K562 (cell line): ENCODE results near the gene OR5T3. TPM values are rescaled to one million over a fixed set of nuclear protein-coding genes. Genes with fewer than 3 reads are reported as not detected.

Source experiments
- ATAC-seq: fragments of 200-7000 bp; cut with Tn5 transposase; 3 replicates; pipeline ENCODE4 v1.9.1; 2020; ENCODE audit warnings: moderate library complexity
- BruUV-seq: library from RNA; stranded (reverse); fragments of 400-500 nt; replicated peaks from 2 replicates; lab custom pipeline; 2021; lab: Mats Ljungman, UMichigan
- CTCF ChIA-PET: fragments of 300-600 bp; formaldehyde crosslinking; extraction: SDS; loops from one replicate; lab custom pipeline; 2021; ENCODE audit warnings: low intra/inter-chr PET ratio; lab: Yijun Ruan, JAX
- POLR2A ChIA-PET: fragments of 300-600, 350-650 bp; sonication (Branson Sonifier 250); formaldehyde crosslinking; extraction: SDS; loops from one replicate; lab custom pipeline; 2021; ENCODE audit warnings: antibody characterized with exemption, inconsistent platforms; lab: Yijun Ruan, JAX
- DNase-seq, 4 experiments: peaks; one replicate each; pipeline versions ENCODE4 v3.0.0 to v3.0.0-alpha.2; 2011 to 2018; ENCODE audit warnings: low spot score in 3 of 4, mixed read lengths in 3 of 4; ENCODE audit errors: extremely low read depth in 1 of 4
- FAIRE-seq: peaks from 2 replicates; lab custom pipeline; 2011; peaks lifted over from hg19 to GRCh38; lab: Jason Lieb, UNC
- H2AFZ ChIP-seq: 2 replicates; pipeline ENCODE4 v1.6.0; 2011; ENCODE audit warnings: low read depth, low read length, control low read depth, inconsistent platforms
- H3K27ac ChIP-seq: fragments of 200-600 bp; 3 replicates; pipeline ENCODE4 v1.8.0; 2011; ENCODE audit warnings: low read depth, mild to moderate bottlenecking, control low read depth, inconsistent platforms, low read length, moderate library complexity, mixed read lengths; ENCODE audit errors: extremely low read depth
- H3K27me3 ChIP-seq, 2 experiments: fragments of 300-600 bp in 1 of 2; 2 replicates in 1 of 2; 3 replicates in 1 of 2; pipeline versions ENCODE4 v1.6.0 to v1.8.0; 2011; ENCODE audit warnings: inconsistent platforms in 2 of 2, low read length in 2 of 2, mild to moderate bottlenecking in 1 of 2, mixed read lengths in 1 of 2, moderate library complexity in 1 of 2; ENCODE audit not compliant: control insufficient read depth in 2 of 2, insufficient read depth in 2 of 2
- H3K36me3 ChIP-seq: fragments of 300-600 bp; 3 replicates; pipeline ENCODE4 v1.8.0; 2011; ENCODE audit warnings: mild to moderate bottlenecking, low read length, inconsistent platforms; ENCODE audit not compliant: control insufficient read depth, insufficient read depth
- H3K4me1 ChIP-seq, 2 experiments: fragments of 200-600 bp in 1 of 2; replicated peaks in 1 of 2; 2 replicates in 1 of 2; 3 replicates in 1 of 2; pipeline versions ENCODE4 v1.5.1 to v1.8.0; 2011; ENCODE audit warnings: inconsistent platforms in 2 of 2, low read length in 2 of 2, mild to moderate bottlenecking in 1 of 2, mixed read lengths in 1 of 2, moderate library complexity in 1 of 2; ENCODE audit not compliant: control insufficient read depth in 2 of 2, insufficient read depth in 2 of 2
- H3K4me2 ChIP-seq: 2 replicates; pipeline ENCODE4 v1.6.1; 2011; ENCODE audit warnings: low read length, control low read depth, inconsistent platforms, mixed read lengths; ENCODE audit not compliant: insufficient read depth
- H3K4me3 ChIP-seq: fragments of 200-600 bp; sonication (generic), shearing (Covaris generic); 2 replicates; pipeline ENCODE4 v1.5.1; 2016; ENCODE audit warnings: control low read depth, inconsistent platforms
- H3K79me2 ChIP-seq: fragments of 200-600 bp; 3 replicates; pipeline ENCODE4 v1.8.0; 2011; ENCODE audit warnings: low read length, inconsistent platforms; ENCODE audit not compliant: control insufficient read depth, insufficient read depth
- H3K9ac ChIP-seq, 2 experiments: 2 replicates each; pipeline versions ENCODE4 v1.6.0 to v1.6.1; 2011; ENCODE audit warnings: low read depth in 2 of 2, low read length in 2 of 2, control low read depth in 1 of 2, inconsistent platforms in 1 of 2, mild to moderate bottlenecking in 1 of 2, mixed read lengths in 1 of 2; ENCODE audit not compliant: insufficient read depth in 1 of 2
- H3K9me1 ChIP-seq: one replicate; pipeline ENCODE4 v1.6.0; 2011; ENCODE audit warnings: inconsistent platforms, mild to moderate bottlenecking, low read length, moderate library complexity; ENCODE audit not compliant: control insufficient read depth, insufficient read depth
- H3K9me3 ChIP-seq: replicated peaks from 2 replicates; pipeline ENCODE4 v1.5.1; 2011; ENCODE audit warnings: low read depth, low read length, inconsistent platforms; ENCODE audit not compliant: control insufficient read depth, insufficient read depth
- H4K20me1 ChIP-seq: replicated peaks from 2 replicates; pipeline ENCODE4 v1.6.1; 2011; ENCODE audit warnings: low read length, inconsistent platforms, mixed read lengths; ENCODE audit not compliant: control insufficient read depth, insufficient read depth
- BRD4 ChIP-seq: fragments of 200-600 bp; sonication (generic); IDR thresholded peaks from 2 replicates; pipeline ENCODE4 v1.6.1; 2017; ENCODE audit warnings: inconsistent platforms
- GABPB2 ChIP-seq: fragments of 250-450 bp; sonication (Bioruptor Pico); conservative IDR thresholded peaks from 2 replicates; pipeline ENCODE4 v1.5.1; 2021; ENCODE audit warnings: mild to moderate bottlenecking
- GTF2A2 ChIP-seq: IDR thresholded peaks from 2 replicates; pipeline ENCODE4 v1.6.1; 2016; ENCODE audit warnings: mild to moderate bottlenecking, missing genetic modification characterization, missing compliant biosample characterization
- JUND ChIP-seq, 2 experiments: IDR thresholded peaks; 2 replicates in 1 of 2; 3 replicates in 1 of 2; pipeline ENCODE4 v1.6.1; 2011; ENCODE audit warnings: borderline replicate concordance in 2 of 2, low read depth in 2 of 2, low read length in 2 of 2, improper control_type of control experiment in 1 of 2, missing biosample characterization in 1 of 2, missing genetic modification characterization in 1 of 2, missing genetic modification reagents in 1 of 2
- NFIX ChIP-seq: fragments of 250-450 bp; sonication (Bioruptor Pico); IDR thresholded peaks from 2 replicates; pipeline ENCODE4 v1.4.0; 2020; ENCODE audit warnings: low read depth, mild to moderate bottlenecking, moderate library complexity
- POLR2A ChIP-seq: fragments of 450-650 bp; conservative IDR thresholded peaks from 2 replicates; pipeline ENCODE4 v1.6.1; 2016
- TBP ChIP-seq: optimal IDR thresholded peaks from 2 replicates; pipeline ENCODE3; 2011; ENCODE audit warnings: low read depth, low read length, improper control_type of control experiment
- U2AF1 ChIP-seq: fragments of 200-400 bp; formaldehyde crosslinking; optimal IDR thresholded peaks from 2 replicates; pipeline ENCODE3; 2017; ENCODE audit warnings: mild to moderate bottlenecking, low read depth, low read length, moderate library complexity
- ZNF165 ChIP-seq: fragments of 250-450 bp; sonication (Bioruptor Pico); IDR thresholded peaks from 2 replicates; pipeline ENCODE4 v1.4.0; 2020; ENCODE audit warnings: borderline replicate concordance
- ZNF347 ChIP-seq: fragments of 450-650 bp; formaldehyde crosslinking; IDR thresholded peaks from 2 replicates; pipeline ENCODE4 v1.4.0; 2020; ENCODE audit warnings: low read depth, mild to moderate bottlenecking, moderate library complexity
- ZNF696 ChIP-seq: fragments of 250-450 bp; sonication (Bioruptor Pico); conservative IDR thresholded peaks from 2 replicates; pipeline ENCODE4 v1.4.0; 2020; ENCODE audit warnings: mild to moderate bottlenecking, moderate library complexity
- ZNF699 ChIP-seq: fragments of 250-450 bp; sonication (Bioruptor Pico); IDR thresholded peaks from 2 replicates; pipeline ENCODE4 v1.8.0; 2021; ENCODE audit warnings: mild to moderate bottlenecking, moderate library complexity; ENCODE audit not compliant: insufficient replicate concordance
- WGBS: fragments of 100-300 bp; shearing (Covaris generic); methylation state at CpG from one replicate; pipeline ENCODE4 v1.1.6; 2016; ENCODE audit warnings: low coverage, mixed read lengths; ENCODE audit not compliant: insufficient coverage; ENCODE audit errors: missing lambda C conversion rate; 5-methylcytosine and 5-hydroxymethylcytosine counted together
- in situ Hi-C: fragments of 300-500 bp; cut with MboI; formaldehyde crosslinking; loops from 4 replicates; pipeline ENCODE4 v1.15.0; 2018; ENCODE audit warnings: inconsistent platforms, mixed read lengths
- intact Hi-C: fragments of 100-400 bp; cut with micrococcal nuclease; formaldehyde crosslinking; loops from 2 replicates; pipeline ENCODE4 v1.14.2; 2022
- polyA plus RNA-seq, 8 experiments: library from polyadenylated mRNA; depleted of rRNA in 4 of 8; stranded (reverse) in 5 of 8; unstranded in 3 of 8; fragments of >200 nt; fragmentation: Nextera tagmentation in 2 of 8; fragmentation: Illumina TruSeq in 1 of 8; extraction: Ambion mirVana in 2 of 8; extraction: Trizol in 1 of 8; gene quantifications; 2 replicates each; pipeline versions ENCODE4 v1.2.1 to v1.2.3, GENCODE V29; 2011 to 2014; ENCODE audit warnings: inconsistent platforms in 1 of 8, missing spikeins in 1 of 8
- total RNA-seq, 7 experiments: library from RNA; depleted of rRNA in 6 of 7; stranded (reverse); fragments of >200 nt in 6 of 7; fragmentation: Illumina TruSeq in 2 of 7; extraction: Trizol in 2 of 7; gene quantifications; 2 replicates each; pipeline versions ENCODE4 v1.2.1 to v1.2.3, GENCODE V29; 2011 to 2021; ENCODE audit warnings: low replicate concordance in 1 of 7
- TF ChIP-seq, protein P1 (sequence below): sonication (generic); formaldehyde crosslinking; IDR thresholded peaks from 2 replicates; pipeline ENCODE4 v1.8.1; 2023; ENCODE audit warnings: missing genetic modification reagents, mild to moderate bottlenecking, borderline replicate concordance
- TF ChIP-seq, protein P2 (sequence below): fragments of 250-450 bp; sonication (Bioruptor Pico); IDR thresholded peaks from 2 replicates; pipeline ENCODE4 v1.8.0; 2022; ENCODE audit warnings: moderate library complexity, mild to moderate bottlenecking, inconsistent platforms

Gene OR5T3
- total and polyA plus RNA-seq, 9 of the 15 experiments (the other 6 are each of a cell fraction or from before 2014, with no cell fraction given) = not detected

DNA sequence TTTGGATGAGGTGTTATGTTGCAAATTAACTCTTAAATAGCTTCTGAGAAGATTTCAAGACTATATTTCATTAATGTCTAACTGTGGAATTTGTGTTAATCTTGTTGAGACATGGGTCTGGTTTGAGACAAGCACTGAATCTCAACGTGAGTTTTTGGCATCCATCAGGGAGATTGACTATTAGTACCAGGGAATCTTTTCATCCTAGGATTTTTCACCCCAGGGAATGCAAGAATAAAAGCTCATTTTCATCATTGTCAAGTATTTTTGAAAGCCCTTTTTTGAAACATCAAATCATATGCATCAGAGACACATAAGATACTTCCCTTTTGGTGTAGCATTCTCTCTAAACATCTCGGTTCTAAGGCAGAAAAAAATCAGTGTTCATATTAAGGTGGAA lies 37.5 kb upstream of the OR5T3 start:
- DNase-seq (no peak), ATAC-seq (no peak), FAIRE-seq (no peak)
- Histone ChIP-seq H3K27me3 (no peaks in the 10 kb centered on the region), H3K4me1 (no peaks in the 10 kb centered on the region), H3K4me3 (no peak overlapping the region), H3K9me1 (no peaks in the 10 kb centered on the region), H3K4me2 (no peak overlapping the region), H3K27ac (no peak overlapping the region), H2AFZ (no peak overlapping the region), H3K9ac (no peak overlapping the region), H3K36me3 (no peaks in the 10 kb centered on the region), H3K9me3 (no peaks in the 10 kb centered on the region; the same call in 1 of the 2 replicates), H4K20me1 (no peaks in the 10 kb centered on the region), H3K79me2 (no peaks in the 10 kb centered on the region)
- no TSS peak for BruUV-seq
- CTCF ChIA-PET = no interaction called here
- POLR2A ChIA-PET = no interaction called here
- TF ChIP-seq TBP (no peak), GTF2A2 (no peak), ZNF347 (CRISPR knock-in tag) (no peak), U2AF1 (no peak), BRD4 (no peak), NFIX (CRISPR knock-in tag) (no peak), POLR2A (no peak), JUND (IDR thresholded peaks at IDR 0.05; ENCODE audit: borderline replicate concordance, low read depth, low read length) (no peak), JUND (tag; IDR thresholded peaks at IDR 0.05; ENCODE audit: borderline replicate concordance, low read depth, low read length) (no peak), ZNF699 (CRISPR knock-in tag) (no peak), GABPB2 (CRISPR knock-in tag) (no peak), ZNF696 (no peak), ZNF165 (CRISPR knock-in tag) (no peak)
- TF ChIP-seq, protein P1, sequence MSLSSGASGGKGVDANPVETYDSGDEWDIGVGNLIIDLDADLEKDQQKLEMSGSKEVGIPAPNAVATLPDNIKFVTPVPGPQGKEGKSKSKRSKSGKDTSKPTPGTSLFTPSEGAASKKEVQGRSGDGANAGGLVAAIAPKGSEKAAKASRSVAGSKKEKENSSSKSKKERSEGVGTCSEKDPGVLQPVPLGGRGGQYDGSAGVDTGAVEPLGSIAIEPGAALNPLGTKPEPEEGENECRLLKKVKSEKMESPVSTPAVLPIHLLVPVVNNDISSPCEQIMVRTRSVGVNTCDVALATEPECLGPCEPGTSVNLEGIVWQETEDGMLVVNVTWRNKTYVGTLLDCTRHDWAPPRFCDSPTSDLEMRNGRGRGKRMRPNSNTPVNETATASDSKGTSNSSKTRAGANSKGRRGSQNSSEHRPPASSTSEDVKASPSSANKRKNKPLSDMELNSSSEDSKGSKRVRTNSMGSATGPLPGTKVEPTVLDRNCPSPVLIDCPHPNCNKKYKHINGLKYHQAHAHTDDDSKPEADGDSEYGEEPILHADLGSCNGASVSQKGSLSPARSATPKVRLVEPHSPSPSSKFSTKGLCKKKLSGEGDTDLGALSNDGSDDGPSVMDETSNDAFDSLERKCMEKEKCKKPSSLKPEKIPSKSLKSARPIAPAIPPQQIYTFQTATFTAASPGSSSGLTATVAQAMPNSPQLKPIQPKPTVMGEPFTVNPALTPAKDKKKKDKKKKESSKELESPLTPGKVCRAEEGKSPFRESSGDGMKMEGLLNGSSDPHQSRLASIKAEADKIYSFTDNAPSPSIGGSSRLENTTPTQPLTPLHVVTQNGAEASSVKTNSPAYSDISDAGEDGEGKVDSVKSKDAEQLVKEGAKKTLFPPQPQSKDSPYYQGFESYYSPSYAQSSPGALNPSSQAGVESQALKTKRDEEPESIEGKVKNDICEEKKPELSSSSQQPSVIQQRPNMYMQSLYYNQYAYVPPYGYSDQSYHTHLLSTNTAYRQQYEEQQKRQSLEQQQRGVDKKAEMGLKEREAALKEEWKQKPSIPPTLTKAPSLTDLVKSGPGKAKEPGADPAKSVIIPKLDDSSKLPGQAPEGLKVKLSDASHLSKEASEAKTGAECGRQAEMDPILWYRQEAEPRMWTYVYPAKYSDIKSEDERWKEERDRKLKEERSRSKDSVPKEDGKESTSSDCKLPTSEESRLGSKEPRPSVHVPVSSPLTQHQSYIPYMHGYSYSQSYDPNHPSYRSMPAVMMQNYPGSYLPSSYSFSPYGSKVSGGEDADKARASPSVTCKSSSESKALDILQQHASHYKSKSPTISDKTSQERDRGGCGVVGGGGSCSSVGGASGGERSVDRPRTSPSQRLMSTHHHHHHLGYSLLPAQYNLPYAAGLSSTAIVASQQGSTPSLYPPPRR (CRISPR knock-in tag) = no peak
- TF ChIP-seq, protein P2, sequence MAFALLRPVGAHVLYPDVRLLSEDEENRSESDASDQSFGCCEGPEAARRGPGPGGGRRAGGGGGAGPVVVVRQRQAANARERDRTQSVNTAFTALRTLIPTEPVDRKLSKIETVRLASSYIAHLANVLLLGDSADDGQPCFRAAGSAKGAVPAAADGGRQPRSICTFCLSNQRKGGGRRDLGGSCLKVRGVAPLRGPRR = no peak
- 2% methylated on average over 2 of the region's 2 CpGs for WGBS
- in situ Hi-C loops = no loop called here
- intact Hi-C loops = no loop called here
